Measurements from ENCODE around the gene DRC7. TPM values are rescaled to one million over a fixed set of nuclear protein-coding genes. Genes with fewer than 3 reads are reported as not detected.

The DRC7 gene
- total and polyA plus RNA-seq, 9 of the 15 experiments (the other 6 are each of a cell fraction or from before 2014, with no cell fraction given), result 0.04 to 0.33 (median 0.12) TPM; not detected in 3

DNA sequence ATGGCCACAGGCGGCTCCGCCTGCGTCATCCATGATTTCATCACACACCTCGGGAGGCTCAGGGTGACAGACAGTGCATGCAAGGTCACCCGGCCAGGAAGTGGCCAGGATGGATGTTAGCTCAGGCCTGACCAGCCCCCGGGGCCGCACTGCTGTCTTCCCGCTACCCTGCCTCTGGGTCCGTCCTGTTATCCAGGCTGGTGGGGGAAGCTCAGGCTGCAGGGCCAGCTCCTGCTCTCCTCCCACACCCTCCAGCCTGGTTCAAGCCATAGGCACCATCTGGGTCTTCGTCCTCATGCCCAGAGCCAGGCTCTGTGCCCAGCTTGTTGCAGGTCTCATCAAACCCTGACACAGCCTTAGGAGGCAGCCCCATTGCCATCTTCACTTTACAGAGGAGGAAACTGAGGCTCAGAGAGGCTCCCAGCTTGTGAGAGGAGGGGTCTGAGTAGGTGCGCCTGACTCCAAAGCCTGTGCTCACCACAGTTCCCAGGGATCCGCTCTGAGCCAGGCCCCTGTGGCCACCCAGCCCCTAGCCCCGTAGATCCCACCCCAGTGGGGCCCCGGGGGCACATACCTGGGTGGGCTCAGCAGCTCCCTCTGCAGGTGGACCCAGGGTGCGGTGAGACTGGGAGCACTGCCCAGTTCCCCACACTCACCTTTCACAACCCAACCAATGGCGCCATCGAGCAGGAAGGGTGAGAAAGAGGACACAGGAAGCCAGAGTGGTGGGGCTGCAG, 26.9 kb upstream of the DRC7 start (continued):
- TF ChIP-seq SMC3 (conservative IDR thresholded peaks at IDR 0.05; ENCODE audit: insufficient read depth, low read depth, low read length), result no peak
- peak in 1 of 2 experiments; percentile 76; a peak in 1 of 4 replicates for TF ChIP-seq RCOR1 (IDR thresholded peaks at IDR 0.05; ENCODE audit: borderline replicate concordance in 1 of 2, low read depth in 2 of 2, low read length in 2 of 2)
- TF ChIP-seq MBD2 (IDR thresholded peaks at IDR 0.05; ENCODE audit: borderline replicate concordance, low read depth), result 0 out of 2 replicates have a peak, but pooled peaks have one; percentile 20
- peak; percentile 22; the same call in 1 of the 2 replicates for TF ChIP-seq PTRF (tag; IDR thresholded peaks at IDR 0.05)
- TF ChIP-seq, protein P1, sequence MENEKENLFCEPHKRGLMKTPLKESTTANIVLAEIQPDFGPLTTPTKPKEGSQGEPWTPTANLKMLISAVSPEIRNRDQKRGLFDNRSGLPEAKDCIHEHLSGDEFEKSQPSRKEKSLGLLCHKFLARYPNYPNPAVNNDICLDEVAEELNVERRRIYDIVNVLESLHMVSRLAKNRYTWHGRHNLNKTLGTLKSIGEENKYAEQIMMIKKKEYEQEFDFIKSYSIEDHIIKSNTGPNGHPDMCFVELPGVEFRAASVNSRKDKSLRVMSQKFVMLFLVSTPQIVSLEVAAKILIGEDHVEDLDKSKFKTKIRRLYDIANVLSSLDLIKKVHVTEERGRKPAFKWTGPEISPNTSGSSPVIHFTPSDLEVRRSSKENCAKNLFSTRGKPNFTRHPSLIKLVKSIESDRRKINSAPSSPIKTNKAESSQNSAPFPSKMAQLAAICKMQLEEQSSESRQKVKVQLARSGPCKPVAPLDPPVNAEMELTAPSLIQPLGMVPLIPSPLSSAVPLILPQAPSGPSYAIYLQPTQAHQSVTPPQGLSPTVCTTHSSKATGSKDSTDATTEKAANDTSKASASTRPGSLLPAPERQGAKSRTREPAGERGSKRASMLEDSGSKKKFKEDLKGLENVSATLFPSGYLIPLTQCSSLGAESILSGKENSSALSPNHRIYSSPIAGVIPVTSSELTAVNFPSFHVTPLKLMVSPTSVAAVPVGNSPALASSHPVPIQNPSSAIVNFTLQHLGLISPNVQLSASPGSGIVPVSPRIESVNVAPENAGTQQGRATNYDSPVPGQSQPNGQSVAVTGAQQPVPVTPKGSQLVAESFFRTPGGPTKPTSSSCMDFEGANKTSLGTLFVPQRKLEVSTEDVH (IDR thresholded peaks at IDR 0.05; ENCODE audit: low read depth, partially characterized antibody), result no peak
- TF ChIP-seq MYC (IDR thresholded peaks at IDR 0.05; ENCODE audit: low read depth, low read length), result 0 out of 2 replicates have a peak, but pooled peaks have one; percentile 27
- no peak for TF ChIP-seq MYC (CRISPR knock-in tag; IDR thresholded peaks at IDR 0.05; ENCODE audit: borderline replicate concordance, low read depth)
- no peak for TF ChIP-seq TRIM28 (IDR thresholded peaks at IDR 0.05)
- TF ChIP-seq HNRNPLL (IDR thresholded peaks at IDR 0.05; ENCODE audit: low read depth, low read length, poor library complexity, severe bottlenecking), result no peak
- no peak for TF ChIP-seq SAFB2 (IDR thresholded peaks at IDR 0.05; ENCODE audit: borderline replicate concordance, low read depth, low read length, severe bottlenecking)
- no peak for TF ChIP-seq HNRNPK (IDR thresholded peaks at IDR 0.05; ENCODE audit: low read depth, low read length, poor library complexity, severe bottlenecking)
- no peak for TF ChIP-seq TCF7 (IDR thresholded peaks at IDR 0.05; ENCODE audit: borderline replicate concordance)
- no peak for TF ChIP-seq ZKSCAN1 (IDR thresholded peaks at IDR 0.05; ENCODE audit: low read depth, low read length)
- TF ChIP-seq CREB5 (CRISPR knock-in tag; IDR thresholded peaks at IDR 0.05), result no peak
- no peak for TF ChIP-seq ZKSCAN3 (CRISPR knock-in tag; IDR thresholded peaks at IDR 0.05)
- TF ChIP-seq NR2F6 (CRISPR knock-in tag; IDR thresholded peaks at IDR 0.05), result no peak
- TF ChIP-seq CEBPB (tag; IDR thresholded peaks at IDR 0.05), result peak; percentile 99
- TF ChIP-seq, protein P2, sequence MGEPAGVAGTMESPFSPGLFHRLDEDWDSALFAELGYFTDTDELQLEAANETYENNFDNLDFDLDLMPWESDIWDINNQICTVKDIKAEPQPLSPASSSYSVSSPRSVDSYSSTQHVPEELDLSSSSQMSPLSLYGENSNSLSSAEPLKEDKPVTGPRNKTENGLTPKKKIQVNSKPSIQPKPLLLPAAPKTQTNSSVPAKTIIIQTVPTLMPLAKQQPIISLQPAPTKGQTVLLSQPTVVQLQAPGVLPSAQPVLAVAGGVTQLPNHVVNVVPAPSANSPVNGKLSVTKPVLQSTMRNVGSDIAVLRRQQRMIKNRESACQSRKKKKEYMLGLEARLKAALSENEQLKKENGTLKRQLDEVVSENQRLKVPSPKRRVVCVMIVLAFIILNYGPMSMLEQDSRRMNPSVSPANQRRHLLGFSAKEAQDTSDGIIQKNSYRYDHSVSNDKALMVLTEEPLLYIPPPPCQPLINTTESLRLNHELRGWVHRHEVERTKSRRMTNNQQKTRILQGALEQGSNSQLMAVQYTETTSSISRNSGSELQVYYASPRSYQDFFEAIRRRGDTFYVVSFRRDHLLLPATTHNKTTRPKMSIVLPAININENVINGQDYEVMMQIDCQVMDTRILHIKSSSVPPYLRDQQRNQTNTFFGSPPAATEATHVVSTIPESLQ (CRISPR knock-in tag; IDR thresholded peaks at IDR 0.05), result no peak
- TF ChIP-seq U2AF2 (optimal IDR thresholded peaks at IDR 0.05; ENCODE audit: low read depth, low read length), result no peak
- peak; percentile 79 for TF ChIP-seq L3MBTL2 (IDR thresholded peaks at IDR 0.05)
- TF ChIP-seq SMARCE1 (IDR thresholded peaks at IDR 0.05), result no peak
- no peak for TF ChIP-seq TCF7L2 (IDR thresholded peaks at IDR 0.05; ENCODE audit: low read depth, low read length)
- TF ChIP-seq SAFB (IDR thresholded peaks at IDR 0.05; ENCODE audit: borderline replicate concordance, low read depth, low read length), result no peak
- TF ChIP-seq ZNF239 (CRISPR knock-in tag; IDR thresholded peaks at IDR 0.05), result no peak
